HCT116 (cell line): Measurements from ENCODE around the gene MYCN. TPM values are rescaled to one million over a fixed set of nuclear protein-coding genes. Genes with fewer than 3 reads are reported as not detected.

Experiments
- ATAC-seq: fragments of 200-7000 bp; cut with Tn5 transposase; 2 replicates; pipeline ENCODE4 v1.9.1; 2020; ENCODE audit warnings: mild to moderate bottlenecking, moderate library complexity
- BruUV-seq: library from RNA; stranded (reverse); fragments of 400-500 nt; replicated peaks from 2 replicates; lab custom pipeline; 2021; lab: Mats Ljungman, UMichigan
- CTCF ChIA-PET: fragments of 300-600 bp; sonication (Branson Sonifier 250); formaldehyde crosslinking; loops from one replicate; lab custom pipeline; 2021; ENCODE audit warnings: antibody characterized with exemption; lab: Charles Lee
- POLR2A ChIA-PET: fragments of 300-600, 350-600 bp; sonication (Branson Sonifier 250); formaldehyde crosslinking; loops from one replicate; lab custom pipeline; 2021; ENCODE audit warnings: antibody characterized with exemption; lab: Charles Lee
- RAD21 ChIA-PET, 2 experiments: fragments of 300-600 bp; sonication (Branson Sonifier 250); formaldehyde crosslinking; loops; one replicate each; lab custom pipeline; 2023; ENCODE audit warnings: low total read pairs in 2 of 2; ENCODE audit not compliant: uncharacterized antibody in 2 of 2, unreplicated experiment in 2 of 2, low non-redundant PET in 1 of 2; lab: Charles Lee
- DNase-seq: peaks from one replicate; pipeline ENCODE4 v3.0.0-alpha.2; 2010; ENCODE audit warnings: low read depth, low spot score
- H2AFZ ChIP-seq: fragments of 200-600 bp; shearing (Covaris generic), sonication (generic); 2 replicates; pipeline ENCODE4 v1.6.1; 2017; ENCODE audit warnings: low read depth, mixed run types, mixed read lengths, antibody characterized with exemption, low read length; ENCODE audit not compliant: poor library complexity, severe bottlenecking
- H3K27ac ChIP-seq: 2 replicates; pipeline ENCODE4 v1.5.1; 2012; ENCODE audit warnings: low read depth, low read length
- H3K27me3 ChIP-seq: fragments of 200-600 bp; sonication (generic); 2 replicates; pipeline ENCODE4 v1.6.1; 2016; ENCODE audit warnings: mixed run types, low read length, mixed read lengths; ENCODE audit not compliant: insufficient read depth
- H3K36me3 ChIP-seq, 2 experiments: fragments of 200-500 bp in 1 of 2; fragments of 200-600 bp in 1 of 2; sonication (Bioruptor generic) in 1 of 2; sonication (generic) in 1 of 2; 2 replicates each; pipeline versions ENCODE4 v1.5.1 to v1.6.1; 2014 to 2016; ENCODE audit warnings: low read length in 2 of 2, inconsistent platforms in 1 of 2, mixed read lengths in 1 of 2, mixed run types in 1 of 2; ENCODE audit not compliant: insufficient read depth in 2 of 2, control insufficient read depth in 1 of 2
- H3K4me1 ChIP-seq, 2 experiments: fragments of 200-600 bp in 1 of 2; sonication (generic) in 1 of 2; 2 replicates each; pipeline versions ENCODE4 v1.5.1 to v1.6.1; 2012 to 2017; ENCODE audit warnings: low read length in 2 of 2, inconsistent platforms in 1 of 2, mild to moderate bottlenecking in 1 of 2, mixed read lengths in 1 of 2, mixed run types in 1 of 2, moderate library complexity in 1 of 2; ENCODE audit not compliant: insufficient read depth in 2 of 2, control insufficient read depth in 1 of 2
- H3K4me2 ChIP-seq: fragments of 200-600 bp; sonication (generic); 2 replicates; pipeline ENCODE4 v1.6.1; 2017; ENCODE audit warnings: mixed run types, low read length, mixed read lengths
- H3K4me3 ChIP-seq, 2 experiments: fragments of 200-600 bp in 1 of 2; sonication (generic) in 1 of 2; replicated peaks in 1 of 2; 2 replicates each; pipeline ENCODE4 v1.5.1; 2011 to 2016; ENCODE audit warnings: low read length in 2 of 2, control low read depth in 1 of 2, low read depth in 1 of 2, mild to moderate bottlenecking in 1 of 2, mixed read lengths in 1 of 2, mixed run types in 1 of 2
- H3K79me2 ChIP-seq: fragments of 200-600 bp; sonication (generic); 2 replicates; pipeline ENCODE4 v1.6.1; 2017; ENCODE audit warnings: mild to moderate bottlenecking, mixed run types, low read length, moderate library complexity, mixed read lengths; ENCODE audit not compliant: insufficient read depth
- H3K9ac ChIP-seq: fragments of 200-600 bp; sonication (generic); 2 replicates; pipeline ENCODE4 v1.6.1; 2016; ENCODE audit warnings: low read length, mixed read lengths
- H3K9me2 ChIP-seq: fragments of 200-600 bp; sonication (generic), shearing (Covaris generic); 2 replicates; pipeline ENCODE4 v1.6.1; 2017; ENCODE audit warnings: mixed run types, mild to moderate bottlenecking, moderate library complexity; ENCODE audit not compliant: insufficient read depth
- H3K9me3 ChIP-seq, 2 experiments: fragments of 200-500 bp in 1 of 2; fragments of 200-600 bp in 1 of 2; sonication (Bioruptor generic) in 1 of 2; sonication (generic) in 1 of 2; 2 replicates each; pipeline ENCODE4 v1.6.1; 2014 to 2017; ENCODE audit warnings: low read length in 2 of 2, mixed read lengths in 2 of 2, inconsistent platforms in 1 of 2, low read depth in 1 of 2, mild to moderate bottlenecking in 1 of 2, mixed run types in 1 of 2, moderate library complexity in 1 of 2; ENCODE audit not compliant: control insufficient read depth in 1 of 2, insufficient read depth in 1 of 2
- H4K20me1 ChIP-seq: fragments of 200-600 bp; sonication (generic), shearing (Covaris generic); 2 replicates; pipeline ENCODE4 v1.6.1; 2017; ENCODE audit warnings: mixed run types, mild to moderate bottlenecking, moderate library complexity; ENCODE audit not compliant: insufficient read depth
- ATF3 ChIP-seq: IDR thresholded peaks from 2 replicates; pipeline ENCODE4 v1.6.1; 2012
- CBX3 ChIP-seq: IDR thresholded peaks from 2 replicates; pipeline ENCODE4 v1.6.1; 2012; ENCODE audit warnings: low read depth
- CEBPB ChIP-seq: IDR thresholded peaks from 2 replicates; pipeline ENCODE4 v1.6.1; 2012; ENCODE audit warnings: low read depth
- EGR1 ChIP-seq: IDR thresholded peaks from 2 replicates; pipeline ENCODE4 v1.6.1; 2012; ENCODE audit warnings: low read depth
- ELF1 ChIP-seq: IDR thresholded peaks from 2 replicates; pipeline ENCODE4 v1.6.1; 2012; ENCODE audit warnings: low read depth, borderline replicate concordance
- EZH2 ChIP-seq: fragments of 200-600 bp; sonication (generic); IDR thresholded peaks from 2 replicates; pipeline ENCODE4 v1.6.1; 2017; ENCODE audit warnings: antibody characterized with exemption, mixed run types
- EZH2phosphoT487 ChIP-seq: fragments of 200-600 bp; IDR thresholded peaks from 2 replicates; pipeline ENCODE4 v1.6.1; 2018; ENCODE audit warnings: antibody characterized with exemption, borderline replicate concordance
- FOSL1 ChIP-seq: IDR thresholded peaks from 2 replicates; pipeline ENCODE4 v1.6.1; 2012; ENCODE audit warnings: low read depth
- JUND ChIP-seq: IDR thresholded peaks from 2 replicates; pipeline ENCODE4 v1.6.1; 2012
- POLR2A ChIP-seq: IDR thresholded peaks from 2 replicates; pipeline ENCODE4 v1.7.0; 2011; ENCODE audit warnings: borderline replicate concordance; ENCODE audit not compliant: insufficient read depth, insufficient read length; ENCODE audit errors: extremely low read depth
- POLR2AphosphoS5 ChIP-seq: IDR thresholded peaks from 2 replicates; pipeline ENCODE4 v1.6.1; 2011; ENCODE audit warnings: mild to moderate bottlenecking, low read depth, low read length, moderate library complexity
- RAD21 ChIP-seq: IDR thresholded peaks from 2 replicates; pipeline ENCODE4 v1.6.1; 2012; ENCODE audit warnings: low read depth, mild to moderate bottlenecking
- SIN3A ChIP-seq: IDR thresholded peaks from 2 replicates; pipeline ENCODE4 v1.6.1; 2012; ENCODE audit warnings: low read depth
- SP1 ChIP-seq: IDR thresholded peaks from 2 replicates; pipeline ENCODE4 v1.6.1; 2012; ENCODE audit warnings: low read depth
- ZBTB33 ChIP-seq: IDR thresholded peaks from 2 replicates; pipeline ENCODE4 v1.6.1; 2011; ENCODE audit warnings: mild to moderate bottlenecking, low read length, moderate library complexity; ENCODE audit not compliant: insufficient replicate concordance; ENCODE audit errors: extremely low read depth
- ZFX ChIP-seq: fragments of 450-650 bp; IDR thresholded peaks from 2 replicates; pipeline ENCODE4 v1.6.1; 2017
- ZNF274 ChIP-seq: fragments of 200-500 bp; sonication (Bioruptor generic); IDR thresholded peaks from 2 replicates; pipeline ENCODE4 v1.6.1; 2014; ENCODE audit warnings: mild to moderate bottlenecking, low read depth, low read length, inconsistent platforms
- intact Hi-C: fragments of 100-400 bp; cut with micrococcal nuclease; formaldehyde crosslinking; loops from 2 replicates; pipeline ENCODE4 v1.10.0; 2022
- total RNA-seq: library from RNA; stranded (reverse); gene quantifications from one replicate; pipeline ENCODE4 v1.2.1, GENCODE V29; 2021; ENCODE audit not compliant: unreplicated experiment

Gene MYCN
- total RNA-seq, 1 experiment from 2014 or later = not detected

GRCh38 chr2:15986068-15986560 is 45.8 kb downstream of the MYCN start:
- no peaks in the 10 kb centered on the region for H3K9me2 ChIP-seq
- ChIA-PET RAD21 (no interaction called here), CTCF (no interaction called here), POLR2A (no interaction called here)
- no peaks in the 10 kb centered on the region for H3K36me3 ChIP-seq
- H3K27me3 ChIP-seq = peaks cover 5% of the 10 kb centered on the region; the same call in 1 of the 2 replicates
- H2AFZ ChIP-seq = no peak overlapping the region
- DNase-seq = no peak
- no peaks in the 10 kb centered on the region for H3K9me3 ChIP-seq
- BruUV-seq = no TSS peak
- H3K79me2 ChIP-seq = no peaks in the 10 kb centered on the region
- H3K4me3 ChIP-seq = no peak overlapping the region
- TF ChIP-seq ZFX (no peak), ZBTB33 (no peak), JUND (no peak), EGR1 (no peak), CEBPB (no peak), SIN3A (no peak), POLR2A (no peak), ZNF274 (no peak), FOSL1 (no peak), ELF1 (no peak)
- no peaks in the 10 kb centered on the region for H3K4me1 ChIP-seq
- no peak overlapping the region for H3K27ac ChIP-seq
- intact Hi-C loops = no loop called here
- no peak for ATAC-seq
- no peak overlapping the region for H3K4me2 ChIP-seq
- no peaks in the 10 kb centered on the region for H4K20me1 ChIP-seq
- no peak overlapping the region for H3K9ac ChIP-seq

DNA sequence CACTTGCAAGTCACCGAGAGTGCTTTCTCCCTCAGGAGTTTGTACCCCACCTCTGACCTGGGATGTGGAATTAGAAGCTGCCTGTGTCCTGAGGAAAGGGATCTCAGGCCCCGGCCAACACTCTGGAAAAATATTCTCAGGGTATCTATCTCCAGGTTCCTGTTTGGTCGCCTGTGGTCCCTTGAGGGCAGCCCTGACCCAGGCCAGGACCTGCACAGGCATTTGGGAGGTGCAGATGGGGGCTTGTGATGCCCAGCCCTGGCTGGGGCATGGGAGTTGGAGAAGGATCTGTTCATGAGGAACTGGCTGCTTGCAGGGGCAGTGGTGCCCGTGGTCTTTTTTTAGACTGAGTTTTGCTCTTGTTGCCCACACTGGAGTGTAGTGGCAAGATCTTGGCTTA is 46.3 kb downstream of the MYCN start:
- H3K79me2 ChIP-seq = no peaks in the 10 kb centered on the region
- ChIA-PET POLR2A (no interaction called here), CTCF (no interaction called here), RAD21 (no interaction called here)
- H3K4me2 ChIP-seq = no peak overlapping the region
- no peaks in the 10 kb centered on the region for H4K20me1 ChIP-seq
- H3K9me3 ChIP-seq = no peaks in the 10 kb centered on the region
- TF ChIP-seq EZH2 = no peak
- no peak for TF ChIP-seq ATF3
- no peak for TF ChIP-seq POLR2AphosphoS5
- no peak for TF ChIP-seq CEBPB
- TF ChIP-seq ELF1 = no peak
- no peak for TF ChIP-seq CBX3
- no peak for TF ChIP-seq ZFX
- TF ChIP-seq RAD21 = no peak
- TF ChIP-seq SP1 = no peak
- no peak for TF ChIP-seq EZH2phosphoT487
- TF ChIP-seq POLR2A = no peak
- H3K9me2 ChIP-seq = no peaks in the 10 kb centered on the region
- DNase-seq (no peak), ATAC-seq (no peak)
- H3K9ac ChIP-seq = no peak overlapping the region
- BruUV-seq = no TSS peak
- no peak overlapping the region for H2AFZ ChIP-seq
- H3K27me3 ChIP-seq = peaks cover 5% of the 10 kb centered on the region; the same call in 1 of the 2 replicates
- H3K4me1 ChIP-seq = no peaks in the 10 kb centered on the region
- no peaks in the 10 kb centered on the region for H3K36me3 ChIP-seq
- intact Hi-C loops = no loop called here
- H3K27ac ChIP-seq = no peak overlapping the region
- no peak overlapping the region for H3K4me3 ChIP-seq
